Activated CD4-positive, alpha-beta T cell treated with anti-CD3 and anti-CD28 coated beads, Interleukin-2, amount 50 U/mL, for 4 hours (primary cell): ENCODE measurements around the gene LPAR5.

Experiments
- DNase-seq, 2 experiments: peaks; one replicate each; pipeline ENCODE4 v3.0.0-alpha.2; 2020

Gene LPAR5

DNA sequence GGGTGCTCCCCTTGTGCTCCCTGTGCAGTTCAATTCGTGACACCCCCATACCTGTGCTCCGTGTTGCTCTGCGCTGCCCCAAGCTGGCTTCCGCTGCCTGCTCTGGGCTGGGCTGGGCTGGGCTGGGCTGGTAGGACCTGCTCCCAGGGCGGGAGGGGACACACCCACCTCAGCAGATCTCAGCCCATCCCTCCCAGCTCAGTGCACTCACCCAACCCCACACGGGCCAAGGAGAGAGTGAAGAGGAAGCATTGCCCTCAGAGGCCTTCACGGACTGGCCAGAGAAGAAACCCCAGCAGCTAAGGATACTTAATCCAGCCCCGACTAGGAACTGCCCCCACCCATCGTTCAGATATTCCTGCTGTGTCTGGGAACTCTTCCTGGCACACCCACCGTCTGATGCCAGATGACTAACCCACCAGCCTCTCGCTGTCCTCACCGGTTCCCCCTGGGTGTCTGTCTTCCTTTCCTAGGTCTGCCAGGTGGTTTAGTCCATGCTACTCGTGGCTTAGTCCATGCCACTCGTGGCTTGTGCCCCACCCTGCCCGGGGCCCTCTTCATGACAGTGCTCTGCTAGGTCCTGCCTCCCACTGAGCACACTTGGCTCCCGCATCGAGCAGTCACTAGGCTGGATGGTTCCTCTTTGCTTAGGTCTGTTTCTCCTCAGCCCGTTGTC is at the start of gene LPAR5:
Gene LPAR5, minus strand, starts transcription at position 104 of the 676 bp plus-strand sequence. CDS start 14,711 bp downstream, outside the sequence.
- DNase-seq: no peak

DNA sequence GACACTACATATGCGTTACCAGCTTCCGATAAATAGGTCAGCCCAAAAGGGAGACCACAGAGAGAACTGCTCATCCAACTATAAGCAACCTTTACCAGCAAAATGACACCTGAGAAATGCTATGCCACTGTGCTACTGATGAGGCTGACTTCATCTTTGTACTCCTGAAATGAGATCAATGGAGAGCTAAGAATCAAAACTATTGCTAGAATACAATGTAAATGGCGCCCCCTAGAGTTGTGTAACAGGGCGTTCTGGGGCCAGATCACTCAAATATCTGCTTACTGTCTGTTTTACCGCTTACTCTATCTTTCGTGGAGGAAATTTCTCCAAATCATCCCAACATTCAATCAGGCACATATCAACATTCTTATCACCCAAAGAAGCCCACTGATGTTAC is 48.9 kb upstream of the LPAR5 start:
- peak in 1 of 2 experiments; percentile 29 for DNase-seq

DNA sequence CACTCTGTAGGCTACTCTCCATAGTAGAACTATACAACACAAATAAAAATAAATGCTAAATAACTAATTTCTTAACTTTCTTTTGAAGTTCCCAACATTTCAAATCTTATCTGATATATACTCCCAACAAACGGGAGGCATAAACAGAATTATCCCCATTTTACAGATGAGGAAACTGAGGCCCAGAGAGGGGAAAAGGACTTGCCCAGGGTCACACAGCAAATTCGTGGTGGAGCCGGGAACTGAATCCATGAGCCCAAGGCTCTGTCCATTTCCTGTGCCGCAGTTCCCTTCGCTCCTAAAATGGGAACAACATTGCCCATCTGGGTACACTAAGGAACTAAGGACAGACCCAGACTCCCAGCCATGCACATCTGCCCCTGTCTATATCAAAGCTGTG is 41.2 kb upstream of the LPAR5 start:
- no peak for DNase-seq

DNA sequence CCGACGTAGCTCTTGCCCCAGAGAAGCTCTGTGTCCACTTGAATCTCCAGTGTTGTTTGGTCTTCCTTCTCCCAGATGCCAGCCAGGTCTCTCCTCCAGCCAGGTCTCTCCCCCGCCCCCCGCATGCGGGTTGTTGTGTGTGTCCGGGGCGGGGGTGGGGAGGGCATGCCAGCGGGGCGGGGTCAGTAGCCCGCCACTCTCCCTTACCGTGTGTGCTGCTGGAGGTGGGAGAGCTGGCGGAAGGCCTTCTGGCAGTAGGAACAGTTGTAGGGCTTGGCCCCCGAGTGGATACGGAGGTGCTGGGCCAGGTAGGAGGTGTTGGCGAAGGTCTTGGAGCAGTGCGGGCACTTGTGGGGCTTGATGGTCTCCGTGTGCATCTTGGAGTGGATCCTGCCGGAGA is 36.4 kb upstream of the LPAR5 start:
- DNase-seq: no peak

DNA sequence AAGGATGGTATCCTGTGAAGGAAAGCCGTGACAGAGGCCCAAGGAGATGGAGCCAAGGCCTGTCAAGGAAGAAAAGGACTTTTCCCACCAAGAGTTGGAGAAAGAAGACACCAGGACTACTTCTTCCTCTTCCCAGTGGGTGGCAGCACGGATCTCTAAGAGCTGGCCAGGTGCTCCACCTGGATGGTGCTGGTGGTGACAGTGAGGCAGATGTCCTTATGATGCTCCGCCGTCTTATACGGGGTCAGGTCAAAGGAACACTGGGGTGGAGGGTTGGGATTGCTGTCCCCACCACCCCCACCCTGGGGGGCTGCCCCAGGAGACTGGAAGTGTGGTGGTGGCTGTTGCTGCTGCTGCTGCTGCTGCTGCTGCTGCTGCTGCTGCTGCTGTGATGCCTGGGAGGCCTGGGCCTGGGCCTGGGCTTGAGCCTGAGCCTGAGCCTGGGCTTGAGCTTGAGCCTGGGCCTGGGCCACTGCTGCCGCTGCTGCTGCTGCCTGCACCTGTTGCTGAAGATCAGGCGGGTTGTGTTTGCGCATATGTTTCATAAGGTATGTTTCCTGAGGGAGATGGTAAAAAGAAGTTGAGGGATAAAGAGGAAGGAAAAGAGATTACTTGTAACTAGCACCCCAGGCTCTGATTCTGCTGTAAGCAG is 31.9 kb upstream of the LPAR5 start:
- DNase-seq: no peak

DNA sequence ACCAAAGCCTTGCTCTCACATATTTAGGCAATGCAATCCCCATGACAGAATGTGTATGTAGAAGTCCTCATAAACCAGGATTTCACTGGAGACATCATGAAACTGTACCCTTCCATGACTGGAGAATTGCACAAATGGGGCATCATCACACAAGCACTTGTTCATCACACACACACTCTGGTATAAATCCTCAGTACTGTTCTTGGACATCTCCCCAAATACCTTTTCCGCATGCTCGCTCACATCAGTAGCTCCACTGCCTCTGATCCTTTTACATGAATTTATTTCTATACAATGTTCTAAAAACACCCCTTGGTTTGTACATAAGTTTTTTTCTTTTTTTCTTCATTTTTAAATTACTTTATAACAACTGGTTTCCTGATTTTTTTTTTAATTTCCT is 30.5 kb upstream of the LPAR5 start:
- DNase-seq: no peak

DNA sequence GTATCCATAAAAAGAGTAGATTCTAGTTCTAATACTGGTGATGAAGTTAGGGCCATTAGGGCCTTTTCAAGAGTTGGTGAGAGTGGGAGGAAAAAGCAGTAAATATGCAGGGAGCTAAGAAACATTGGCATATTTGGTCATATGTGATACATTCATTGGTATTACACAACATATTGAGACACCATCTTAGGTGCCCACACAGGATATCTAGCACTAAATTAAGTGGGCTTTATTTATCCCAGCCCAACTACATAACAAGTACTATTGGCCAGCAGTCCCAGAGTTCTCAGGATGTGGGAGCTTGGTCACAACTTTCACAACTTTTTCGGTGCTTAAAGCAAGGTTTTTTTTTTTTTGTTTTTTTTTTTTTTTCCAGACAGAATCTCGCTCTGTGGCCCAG is 29.1 kb upstream of the LPAR5 start:
- no peak for DNase-seq

DNA sequence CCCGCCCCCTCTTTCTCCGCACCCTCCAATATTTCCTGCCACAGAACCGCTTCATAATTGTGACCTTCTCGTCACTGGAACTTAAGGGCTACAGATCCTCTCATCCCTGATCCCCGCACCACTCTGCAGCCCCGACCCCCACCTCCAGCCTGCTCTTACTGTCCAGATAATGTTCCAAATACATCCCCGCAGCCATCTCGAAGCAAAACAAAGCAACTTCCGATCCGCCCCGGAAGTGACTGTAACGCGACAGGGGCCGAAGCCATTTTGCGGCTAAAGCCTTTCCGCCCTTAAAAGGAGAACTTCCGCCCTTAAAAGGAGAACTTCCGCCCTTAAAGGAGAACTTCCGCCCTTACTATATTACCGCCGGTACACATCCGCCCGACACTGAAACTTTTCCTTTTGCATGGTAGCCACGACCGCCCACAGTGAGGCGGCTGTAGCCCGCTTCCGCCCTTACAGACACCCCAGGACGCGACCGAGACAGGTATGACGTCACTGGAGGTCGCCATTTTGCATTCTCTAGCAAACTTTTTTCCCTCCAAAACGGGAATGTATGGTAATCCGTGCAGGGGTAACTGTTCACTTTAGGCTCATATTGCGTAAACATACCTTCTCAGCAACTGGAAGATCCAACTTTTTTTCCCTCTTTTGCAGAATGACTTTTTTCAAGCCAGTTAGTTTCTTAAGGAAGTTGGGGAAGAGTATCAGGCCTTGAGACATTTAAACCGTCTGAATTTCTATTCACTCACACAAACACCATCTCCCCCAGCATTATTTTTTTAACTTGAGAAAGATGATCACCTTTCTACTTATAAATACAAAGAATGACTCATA is 27.4 kb upstream of the LPAR5 start, which contains the start of gene ING4:
Gene ING4, minus strand, starts transcription at position 214 of the 837 bp plus-strand sequence. Its CDS starts 18 bp downstream, at position 196.
- DNase-seq: peak; percentile 94 to 95

DNA sequence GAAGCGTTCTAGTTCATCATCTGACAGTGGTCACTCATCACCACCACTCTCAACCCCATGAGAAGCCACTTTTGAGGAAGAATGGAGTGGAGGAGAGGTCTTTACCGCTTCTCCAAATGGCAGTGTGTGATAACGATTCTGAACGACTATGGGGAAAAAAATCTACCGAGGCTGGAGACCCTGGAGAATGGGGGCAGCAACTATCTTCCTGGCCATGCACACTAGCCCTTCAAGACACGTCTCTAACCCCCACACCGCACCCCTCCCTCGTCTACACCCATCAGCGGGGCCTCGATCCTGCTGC is 26.8 kb upstream of the LPAR5 start:
- no peak for DNase-seq

DNA sequence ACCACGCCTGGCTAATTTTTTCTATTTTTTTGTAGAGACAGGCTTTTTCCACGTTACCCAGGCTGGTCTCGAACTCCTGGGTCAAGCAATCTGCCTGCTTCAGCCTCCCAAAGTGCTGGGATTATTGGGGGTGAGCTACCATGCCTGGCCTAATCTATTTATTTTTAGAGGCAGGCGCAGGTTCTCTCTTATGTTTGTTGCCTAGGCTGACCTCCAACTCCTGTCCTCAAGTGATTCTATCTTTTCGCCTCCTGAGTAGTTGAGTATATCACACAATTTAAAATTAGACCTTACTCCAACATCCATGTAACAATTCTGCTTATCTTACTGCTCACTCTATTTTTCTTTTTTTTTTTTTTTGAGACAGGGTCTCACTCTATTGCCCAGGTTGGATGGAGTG is 18.2 kb upstream of the LPAR5 start:
- DNase-seq: no peak

DNA sequence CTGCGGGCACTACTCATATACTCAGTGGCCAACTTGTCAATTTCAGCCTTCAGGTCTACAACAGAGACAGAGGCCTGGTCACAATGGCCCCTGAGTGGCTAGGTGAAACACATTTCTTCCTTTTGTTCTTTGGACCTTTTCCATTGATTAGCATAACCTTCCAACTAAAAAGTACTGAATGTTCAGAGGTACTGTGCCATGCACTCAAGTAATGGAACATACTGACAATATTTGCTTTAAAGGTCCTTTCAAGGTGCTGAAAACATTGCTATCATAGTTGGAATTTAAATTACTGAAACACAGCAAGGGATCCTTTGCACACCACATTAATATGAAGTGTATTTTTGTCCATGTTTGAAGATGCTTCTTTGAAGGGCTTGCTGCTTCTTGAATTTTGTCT is 17.6 kb upstream of the LPAR5 start:
- DNase-seq: no peak

DNA sequence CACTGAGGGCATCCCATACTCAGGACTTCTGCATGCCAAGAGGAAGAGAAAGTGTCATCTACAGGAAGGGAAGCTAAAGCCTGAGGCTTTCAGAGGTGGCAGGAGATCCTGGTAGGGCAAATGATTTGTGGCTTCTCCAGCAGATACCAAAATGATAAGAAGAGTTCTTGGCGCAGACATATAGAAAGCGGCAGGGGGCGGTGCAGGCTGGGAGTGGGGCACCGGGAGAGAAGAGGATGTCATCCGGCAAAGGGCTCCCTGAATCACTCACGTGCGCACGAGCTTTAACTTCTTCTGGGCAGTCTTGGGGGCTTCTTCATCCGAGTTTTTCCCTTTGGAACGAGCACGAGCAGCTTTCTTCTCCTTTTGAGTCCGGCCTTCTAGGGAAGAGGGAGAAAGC is 16.6 kb upstream of the LPAR5 start:
- DNase-seq: no peak

DNA sequence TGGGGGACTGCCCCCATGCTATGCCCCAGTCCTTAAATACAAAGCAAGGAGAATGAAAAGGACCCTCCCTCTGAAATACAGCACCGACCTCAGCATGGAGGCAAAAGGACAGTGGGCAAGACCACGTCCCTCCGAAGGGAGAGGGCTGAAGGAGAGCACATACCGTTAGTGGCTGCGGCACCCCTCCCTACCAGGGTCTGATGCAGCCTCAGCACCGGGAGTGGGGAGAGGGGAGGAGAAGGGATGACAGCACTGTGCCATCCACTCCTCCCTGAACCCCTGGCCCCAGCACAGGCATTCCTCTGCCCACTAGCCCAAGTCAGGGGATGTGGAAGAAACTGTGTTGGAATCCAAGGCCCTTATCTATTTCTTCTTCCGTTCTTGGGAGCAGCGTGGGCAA is 15.1 kb upstream of the LPAR5 start:
- DNase-seq: no peak

DNA sequence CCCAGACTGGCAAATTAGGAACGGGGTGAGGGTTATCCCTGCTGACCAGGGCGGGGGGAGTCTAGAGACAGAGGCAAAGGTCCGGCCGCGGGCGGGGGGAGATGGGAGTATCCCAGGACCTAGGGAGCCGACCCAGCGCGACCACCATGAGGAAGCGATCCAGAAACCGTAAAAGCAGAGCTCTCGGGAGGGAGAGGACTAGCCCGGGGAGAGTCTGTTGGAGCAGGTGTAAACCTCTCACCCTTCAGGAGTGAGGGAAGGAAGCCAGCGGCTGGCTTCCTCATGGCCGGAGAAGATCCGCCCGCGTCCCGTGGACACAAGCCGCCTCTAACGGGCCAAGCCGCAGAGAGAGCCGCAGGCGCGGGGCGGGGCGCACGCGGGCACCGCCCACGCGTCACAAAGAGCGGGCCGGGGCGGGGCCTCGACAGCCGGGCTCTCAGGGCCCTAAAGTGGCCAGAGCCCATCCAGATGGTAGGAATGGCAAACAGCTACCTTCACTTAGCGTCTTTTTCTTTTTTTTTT is 11.4 kb upstream of the LPAR5 start, which contains the start of gene ACRBP:
Gene ACRBP, minus strand, starts transcription at position 350 of the 522 bp plus-strand sequence. Its CDS starts 66 bp downstream, at position 284.
- no peak for DNase-seq

DNA sequence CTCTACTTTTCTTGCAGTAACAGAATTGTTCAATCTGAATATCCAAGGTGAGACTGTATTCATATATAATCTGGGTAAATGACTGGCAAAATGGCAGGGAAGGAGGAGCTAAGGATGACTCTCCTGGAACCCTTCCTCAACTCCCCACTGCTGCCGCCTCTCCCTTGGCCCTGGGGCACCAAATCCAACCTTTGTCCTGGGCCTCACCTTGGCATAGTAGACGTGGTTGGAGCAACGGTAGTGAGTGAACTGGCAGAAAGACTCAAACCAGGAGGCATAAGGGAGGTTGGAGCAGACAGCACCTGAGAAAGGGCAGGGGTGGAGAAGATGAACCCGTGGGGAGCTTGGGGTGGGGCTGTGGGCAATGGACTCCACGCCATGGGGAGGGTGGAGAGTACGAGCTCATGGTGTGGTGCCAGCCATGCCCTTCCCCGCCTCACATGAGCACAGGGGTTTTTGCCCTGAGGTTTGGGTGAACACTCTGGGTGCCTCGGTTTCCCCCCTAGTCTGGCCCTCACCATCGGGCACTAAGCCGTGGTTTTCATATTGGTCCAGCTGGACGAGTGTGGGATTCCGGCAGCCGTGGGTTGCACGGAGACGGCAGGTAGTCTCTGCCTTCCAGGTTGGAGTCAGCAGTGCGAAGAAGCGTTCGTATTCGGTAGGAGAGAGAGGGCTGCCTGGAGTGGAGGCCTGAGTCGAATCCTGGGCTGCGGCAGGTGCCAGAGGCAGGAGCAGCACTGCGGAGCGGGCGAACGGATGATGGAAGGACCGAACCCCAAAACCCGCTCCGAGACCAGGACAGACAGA is 10.7 kb upstream of the LPAR5 start:
- DNase-seq: no peak

DNA sequence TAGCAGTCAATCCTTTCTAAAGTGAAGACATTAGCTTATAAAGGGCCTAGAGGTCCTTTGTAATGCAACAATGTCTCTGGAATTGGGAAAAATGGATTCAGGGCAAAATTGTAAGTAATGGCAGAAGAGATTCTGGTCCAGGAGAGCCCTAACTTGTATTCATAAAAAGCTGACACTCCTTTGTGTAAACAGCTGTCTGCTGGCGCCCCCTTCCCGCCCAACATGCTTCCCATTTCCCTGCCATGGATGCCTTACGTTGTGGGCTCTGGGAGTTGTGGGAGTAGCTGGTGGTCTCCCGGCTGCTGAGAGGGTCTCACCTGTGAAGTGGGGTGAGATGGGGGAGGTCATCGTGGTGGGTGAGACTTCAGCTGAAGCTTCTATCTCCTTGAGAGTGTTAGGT is 9.1 kb upstream of the LPAR5 start:
- no peak for DNase-seq

DNA sequence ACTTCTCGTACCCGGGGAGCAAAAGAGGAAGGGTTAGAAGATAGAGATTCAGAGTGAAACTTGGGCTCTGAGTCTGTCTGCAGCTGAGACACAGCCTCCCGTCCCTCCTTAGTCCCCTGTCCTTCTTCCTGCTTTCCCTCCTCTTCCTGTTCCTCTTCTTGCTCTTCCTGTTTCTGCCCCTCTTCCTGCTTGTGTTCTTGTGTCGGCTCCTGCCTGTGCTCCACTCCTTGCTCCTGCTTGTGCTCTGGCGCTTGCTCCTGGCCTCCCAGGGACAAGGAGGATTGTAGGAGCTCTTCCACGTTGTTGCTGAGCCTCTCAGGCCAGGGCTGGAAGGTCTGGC is 8.5 kb upstream of the LPAR5 start:
- DNase-seq: no peak

DNA sequence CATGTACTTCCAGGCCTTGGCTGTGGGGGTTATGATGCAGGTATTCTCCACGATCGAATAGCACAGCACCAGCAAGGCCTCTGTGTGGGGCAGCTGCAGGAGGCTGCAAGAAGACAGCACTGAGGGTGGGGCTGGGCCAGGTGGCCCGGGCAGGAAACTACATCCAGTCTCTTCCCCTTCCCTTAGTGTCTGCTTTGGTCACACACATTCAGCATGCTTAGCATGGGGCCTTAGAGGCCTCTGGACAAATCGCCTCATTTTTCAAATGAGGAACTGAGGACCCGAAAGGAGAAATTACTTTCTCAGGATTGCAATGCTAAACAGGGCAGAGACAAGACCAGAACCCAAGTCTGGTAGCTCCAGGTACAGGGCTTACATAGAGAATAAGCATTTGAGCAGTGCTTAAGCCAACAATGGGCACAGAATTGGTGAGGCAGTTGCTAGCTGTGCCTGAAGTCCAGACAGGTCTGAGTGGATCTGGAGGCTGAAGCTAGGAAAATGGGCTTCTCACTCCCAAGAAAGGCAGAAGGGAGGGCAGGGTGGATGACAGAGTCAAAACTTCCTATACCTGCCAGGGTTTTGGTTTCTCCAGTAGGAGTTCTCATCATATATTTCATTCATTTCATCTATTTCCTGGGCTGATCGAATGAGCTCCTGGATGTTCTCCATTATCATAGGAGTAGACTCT is 8.0 kb upstream of the LPAR5 start:
- DNase-seq: no peak

DNA sequence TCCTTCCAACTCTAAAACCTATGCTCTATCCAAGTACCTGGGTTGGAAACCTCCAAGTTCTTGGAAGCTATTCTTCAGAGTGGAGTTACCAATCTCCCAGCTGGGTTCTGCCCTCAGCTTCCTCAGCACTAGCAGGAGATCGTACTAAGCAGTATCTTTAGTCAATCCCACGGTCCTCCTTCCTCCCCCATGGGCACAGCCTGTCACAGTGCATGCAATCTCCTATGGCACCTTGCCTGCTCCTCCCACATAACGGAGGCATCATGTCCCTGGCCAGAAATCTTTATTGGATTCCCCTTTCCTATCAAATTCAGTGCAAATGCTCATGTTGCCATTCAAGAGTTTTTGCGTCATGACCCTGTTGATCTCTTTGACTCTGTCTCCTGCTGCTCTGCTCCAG is 5.4 kb upstream of the LPAR5 start:
- no peak for DNase-seq

DNA sequence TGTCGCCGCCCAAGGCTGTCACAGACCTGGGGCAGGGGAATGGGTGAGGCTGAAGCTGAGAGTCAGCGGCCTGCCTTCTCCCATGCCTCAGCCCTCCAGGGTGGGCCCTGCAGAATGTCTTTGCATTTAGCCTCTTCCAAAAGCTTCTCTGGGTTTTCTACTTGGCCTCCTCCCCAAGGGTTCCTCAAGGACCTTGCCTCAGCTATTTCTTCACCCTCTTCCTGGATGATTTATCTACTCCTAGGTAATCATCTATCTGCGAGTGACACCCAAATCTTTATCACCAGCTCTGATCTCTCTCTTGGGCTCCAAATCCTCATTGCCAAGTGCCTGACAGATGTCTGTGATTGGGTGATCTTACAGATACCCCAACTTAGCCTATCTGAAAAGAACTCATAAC is 4.7 kb upstream of the LPAR5 start:
- no peak for DNase-seq

DNA sequence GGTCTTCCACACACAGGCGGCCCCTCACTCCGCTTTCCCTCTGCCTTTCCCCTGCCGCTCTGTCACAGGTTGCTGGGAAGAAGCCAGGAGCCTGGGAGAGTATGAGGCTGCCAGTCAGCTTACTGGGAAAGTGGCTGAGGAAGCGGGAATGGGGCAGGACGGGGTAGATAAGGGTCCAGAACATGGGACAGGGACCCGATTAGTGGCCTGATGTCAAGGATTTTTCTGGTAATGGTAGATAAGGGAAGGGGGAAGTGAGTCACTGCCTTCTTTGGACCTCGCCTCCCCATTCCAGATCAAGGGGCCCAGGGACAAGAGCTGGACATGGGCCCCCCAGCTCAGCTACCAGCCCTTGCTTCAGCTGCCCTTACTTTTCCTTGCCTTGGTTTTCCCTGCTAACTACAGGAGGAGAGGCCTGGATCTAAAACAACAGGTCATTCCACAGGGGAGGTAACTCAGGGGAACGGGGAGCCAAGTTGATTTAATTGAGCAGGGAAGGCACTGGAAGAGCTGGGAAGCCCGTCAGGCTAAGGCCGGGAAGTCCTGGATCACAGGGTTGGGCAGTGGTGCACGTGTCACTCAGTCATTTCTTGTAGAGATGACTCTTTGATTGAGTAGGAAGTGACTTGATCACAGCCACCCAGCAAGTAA is 3.5 kb upstream of the LPAR5 start:
- no peak for DNase-seq

DNA sequence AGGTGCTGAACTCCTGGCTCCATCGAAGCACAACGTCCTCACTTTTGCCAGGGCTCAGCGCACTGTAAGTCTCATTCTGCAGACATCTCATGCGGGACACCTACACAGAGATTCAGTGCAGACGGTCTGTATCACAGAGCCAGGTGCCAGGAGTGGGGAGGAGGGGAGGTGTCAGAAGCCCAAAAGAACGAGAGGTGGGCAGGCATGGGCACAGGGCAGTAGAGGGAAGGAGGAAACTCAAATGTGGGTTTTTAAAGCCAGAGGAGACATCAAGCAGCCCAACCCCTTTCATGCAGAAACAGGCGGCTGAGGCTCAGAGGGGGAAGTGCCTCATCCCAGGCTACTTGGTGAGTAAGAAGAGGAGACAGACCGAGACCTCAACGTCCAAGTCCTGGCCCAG is 2.5 kb upstream of the LPAR5 start:
- DNase-seq: no peak
